GM12873 (cell line): Measurements from ENCODE around the gene RGP1.

Source experiments
- TF ChIP-seq, protein P1 (sequence below): IDR thresholded peaks from 2 replicates; pipeline ENCODE4 v1.5.1; 2012; ENCODE audit warnings: low read depth, mild to moderate bottlenecking, moderate library complexity, low read length, control low read depth; ENCODE audit not compliant: insufficient read depth; ENCODE audit errors: missing control alignments

The RGP1 gene

DNA sequence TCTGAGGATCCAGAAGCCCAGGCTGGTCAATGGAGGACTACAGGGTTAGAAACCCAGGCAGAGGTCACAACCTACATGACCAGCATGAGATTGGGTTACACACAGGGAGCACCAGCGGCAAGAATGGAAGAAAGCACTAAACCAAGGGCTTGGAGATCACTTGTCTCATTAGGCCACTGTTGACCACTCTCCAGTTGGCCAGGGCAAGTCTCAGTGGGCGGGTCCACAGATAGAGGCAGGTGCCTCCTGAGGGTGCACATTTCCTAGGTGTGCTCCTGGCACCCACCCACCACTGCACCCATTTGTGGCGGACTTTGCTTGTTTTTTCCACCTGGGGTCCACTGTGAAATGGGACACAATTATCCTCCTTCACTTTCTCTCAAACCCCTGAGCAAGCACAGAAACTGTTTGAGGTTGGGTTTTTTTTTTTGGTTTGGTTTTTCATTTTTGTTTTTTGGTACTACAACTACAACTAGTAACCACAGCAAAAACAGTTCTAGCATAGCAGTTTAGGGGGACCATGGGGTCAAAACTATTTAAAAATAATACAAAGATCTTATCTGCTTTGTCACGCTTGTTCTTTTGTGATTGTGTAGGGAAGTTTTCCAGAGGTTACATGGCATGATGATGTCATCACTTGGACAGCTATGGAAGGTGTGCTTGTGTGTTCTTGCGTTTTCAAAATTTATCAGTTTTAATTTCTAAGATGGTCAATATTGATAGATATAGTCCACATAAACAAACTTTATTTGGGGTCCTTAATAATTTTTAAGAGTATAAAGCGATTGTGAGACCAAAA, 48.4 kb downstream of the RGP1 start:
- TF ChIP-seq, protein P1, sequence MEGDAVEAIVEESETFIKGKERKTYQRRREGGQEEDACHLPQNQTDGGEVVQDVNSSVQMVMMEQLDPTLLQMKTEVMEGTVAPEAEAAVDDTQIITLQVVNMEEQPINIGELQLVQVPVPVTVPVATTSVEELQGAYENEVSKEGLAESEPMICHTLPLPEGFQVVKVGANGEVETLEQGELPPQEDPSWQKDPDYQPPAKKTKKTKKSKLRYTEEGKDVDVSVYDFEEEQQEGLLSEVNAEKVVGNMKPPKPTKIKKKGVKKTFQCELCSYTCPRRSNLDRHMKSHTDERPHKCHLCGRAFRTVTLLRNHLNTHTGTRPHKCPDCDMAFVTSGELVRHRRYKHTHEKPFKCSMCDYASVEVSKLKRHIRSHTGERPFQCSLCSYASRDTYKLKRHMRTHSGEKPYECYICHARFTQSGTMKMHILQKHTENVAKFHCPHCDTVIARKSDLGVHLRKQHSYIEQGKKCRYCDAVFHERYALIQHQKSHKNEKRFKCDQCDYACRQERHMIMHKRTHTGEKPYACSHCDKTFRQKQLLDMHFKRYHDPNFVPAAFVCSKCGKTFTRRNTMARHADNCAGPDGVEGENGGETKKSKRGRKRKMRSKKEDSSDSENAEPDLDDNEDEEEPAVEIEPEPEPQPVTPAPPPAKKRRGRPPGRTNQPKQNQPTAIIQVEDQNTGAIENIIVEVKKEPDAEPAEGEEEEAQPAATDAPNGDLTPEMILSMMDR = no peak

GRCh38 chr9:35798658-35799374, 49.7 kb downstream of the RGP1 start:
- TF ChIP-seq, protein P1 = no peak

DNA sequence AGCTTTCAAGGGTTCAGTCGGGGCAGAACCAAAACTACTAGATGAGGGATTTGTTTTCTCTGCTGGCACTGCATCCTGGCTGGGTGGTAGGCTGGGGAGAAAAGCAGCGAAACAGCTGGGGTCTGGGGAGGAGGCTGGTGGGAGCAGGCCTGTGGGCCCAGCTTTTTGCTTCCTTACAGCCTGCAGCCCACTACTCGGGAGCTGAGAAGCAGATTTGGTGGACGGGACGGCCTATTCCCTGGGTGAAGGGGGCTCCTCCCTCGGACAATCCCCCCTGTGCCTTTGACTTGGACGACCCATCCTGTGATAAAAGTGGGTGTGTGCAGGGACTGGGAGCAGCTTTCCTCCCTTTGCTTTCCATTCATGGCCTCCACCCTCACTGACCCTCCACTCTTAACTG, 51.4 kb downstream of the RGP1 start:
- TF ChIP-seq, protein P1 = no peak

DNA sequence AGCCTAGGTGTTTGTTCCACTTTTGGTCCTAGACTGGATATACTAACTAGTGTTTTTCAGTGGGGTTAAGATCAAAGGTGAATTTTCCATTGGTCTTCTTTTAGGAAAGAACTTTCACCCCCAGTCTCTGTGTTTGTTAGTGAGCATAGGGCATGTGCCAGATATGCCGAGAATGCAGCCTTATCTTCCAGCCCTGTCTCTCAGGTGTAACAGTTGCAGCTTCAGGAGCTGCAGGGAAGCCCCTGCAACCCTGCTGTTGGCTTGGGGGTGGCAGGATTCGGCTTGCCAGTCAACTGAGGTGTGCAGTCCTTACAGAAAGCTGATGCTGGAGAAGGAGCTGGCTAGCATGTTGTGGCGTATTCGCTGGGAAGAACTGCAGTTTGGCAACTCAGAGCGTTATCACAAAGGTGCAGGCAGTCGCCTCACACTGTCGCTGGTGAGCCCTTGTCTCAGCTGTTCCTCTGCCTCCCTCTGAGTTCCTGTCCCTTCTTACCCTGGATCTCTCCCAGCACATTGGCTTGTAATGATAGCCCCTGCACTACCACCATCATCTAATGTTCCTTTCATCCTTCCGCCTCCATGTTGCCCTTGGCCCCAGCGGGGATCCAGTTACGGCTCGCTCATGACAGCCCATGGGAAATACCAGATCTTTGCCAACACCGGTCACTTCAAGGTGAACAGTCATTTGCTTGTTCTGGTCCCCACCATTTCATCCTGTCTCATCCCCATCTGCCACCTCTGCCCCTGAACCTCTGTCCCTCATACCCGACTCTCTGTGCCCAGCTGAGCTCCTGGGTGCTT, 52.4 kb downstream of the RGP1 start:
- TF ChIP-seq, protein P1 = no peak

GRCh38 chr9:35806101-35806500, 57.0 kb downstream of the RGP1 start:
- TF ChIP-seq, protein P1 = no peak
